ENCODE results near the gene OR5H1. TPM values are rescaled to one million over a fixed set of nuclear protein-coding genes. Genes with fewer than 3 reads are reported as not detected.
"Not testable (repeated sequence)": the region's sequence is repeated elsewhere in the genome, so short reads cannot be mapped to it uniquely, and the experiment has no call there.

OR5H1 gene
- polyA plus RNA-seq, 1 experiment, result not detected

- Histone ChIP-seq H3K27me3 (ENCODE audit: control insufficient read depth, insufficient read depth, low read length) (no peaks in the 10 kb centered on the region), H3K4me3 (ENCODE audit: low read depth, low read length) (no peak overlapping the region), H3K36me3 (ENCODE audit: control insufficient read depth, insufficient read depth, low read length) (no peaks in the 10 kb centered on the region)
- ChIA-PET POLR2A (no interaction called here), CTCF (no interaction called here)
- no peak for TF ChIP-seq CTCF (IDR thresholded peaks at IDR 0.05; ENCODE audit: insufficient read depth, low read depth, low read length)
- no peak for DNase-seq (ENCODE audit: low read depth)
These were observed 10.0 kb downstream of the OR5H1 start for GRCh38 chr3:98140531-98140930.

GRCh38 chr3:98147179-98147578 is 16.7 kb downstream of the OR5H1 start, which contains the start of gene OR5H14:
OR5H14 (plus strand) TSS chr3:98147479; CDS start chr3:98149386, 1,907 bp downstream.
- no peak for DNase-seq (ENCODE audit: low read depth)
- POLR2A ChIA-PET, result no interaction called here
- CTCF ChIA-PET, result no interaction called here

GRCh38 chr3:98148751-98149150 is 18.2 kb downstream of the OR5H1 start:
- DNase-seq (ENCODE audit: low read depth), result no peak
- Histone ChIP-seq H3K27me3 (ENCODE audit: control insufficient read depth, insufficient read depth, low read length) (no peaks in the 10 kb centered on the region), H3K36me3 (ENCODE audit: control insufficient read depth, insufficient read depth, low read length) (no peaks in the 10 kb centered on the region), H3K4me3 (ENCODE audit: low read depth, low read length) (no peak overlapping the region)
- ChIA-PET CTCF (no interaction called here), POLR2A (no interaction called here)
- no peak for TF ChIP-seq CTCF (IDR thresholded peaks at IDR 0.05; ENCODE audit: insufficient read depth, low read depth, low read length)

More at GRCh38 chr3:98147179-98147578, 16.7 kb downstream of the OR5H1 start, which contains the start of gene OR5H14:
- H3K4me3 ChIP-seq (ENCODE audit: low read depth, low read length), result no peak within 1 kb of the TSS
- no peaks in the 10 kb centered on the region for H3K27me3 ChIP-seq (ENCODE audit: control insufficient read depth, insufficient read depth, low read length)
- no peak for TF ChIP-seq CTCF (IDR thresholded peaks at IDR 0.05; ENCODE audit: insufficient read depth, low read depth, low read length)
- no peaks in the 10 kb centered on the region for H3K36me3 ChIP-seq (ENCODE audit: control insufficient read depth, insufficient read depth, low read length)

GRCh38 chr3:98149456-98149855 is 18.9 kb downstream of the OR5H1 start:
- H3K27me3 ChIP-seq (ENCODE audit: control insufficient read depth, insufficient read depth, low read length); DNase-seq (ENCODE audit: low read depth); CTCF ChIA-PET; H3K4me3 ChIP-seq (ENCODE audit: low read depth, low read length); POLR2A ChIA-PET; H3K36me3 ChIP-seq (ENCODE audit: control insufficient read depth, insufficient read depth, low read length): not testable (repeated sequence)

- no peak for DNase-seq (ENCODE audit: low read depth)
- no peak for TF ChIP-seq CTCF (IDR thresholded peaks at IDR 0.05; ENCODE audit: insufficient read depth, low read depth, low read length)
- no peaks in the 10 kb centered on the region for H3K27me3 ChIP-seq (ENCODE audit: control insufficient read depth, insufficient read depth, low read length)
- H3K4me3 ChIP-seq (ENCODE audit: low read depth, low read length), result no peak overlapping the region
- POLR2A ChIA-PET, result no interaction called here
- CTCF ChIA-PET, result no interaction called here
- no peaks in the 10 kb centered on the region for H3K36me3 ChIP-seq (ENCODE audit: control insufficient read depth, insufficient read depth, low read length)
These were observed 20.7 kb downstream of the OR5H1 start for GRCh38 chr3:98151241-98151640.

- no peak for TF ChIP-seq CTCF (IDR thresholded peaks at IDR 0.05; ENCODE audit: insufficient read depth, low read depth, low read length)
- ChIA-PET CTCF (no interaction called here), POLR2A (no interaction called here)
- Histone ChIP-seq H3K27me3 (ENCODE audit: control insufficient read depth, insufficient read depth, low read length) (no peaks in the 10 kb centered on the region), H3K36me3 (ENCODE audit: control insufficient read depth, insufficient read depth, low read length) (no peaks in the 10 kb centered on the region), H3K4me3 (ENCODE audit: low read depth, low read length) (no peak within 1 kb of the TSS)
- no peak for DNase-seq (ENCODE audit: low read depth)
These were observed 35.9 kb downstream of the OR5H1 start, which contains the start of gene OR5H15 for GRCh38 chr3:98166396-98166795. OR5H15 (plus strand) TSS chr3:98166696; CDS start chr3:98168700, 2,004 bp downstream.
